SK-N-MC (cell line): ENCODE measurements around the gene CCDC127.

ENCODE experiments used
- EZH2 ChIP-seq: fragments of 200-600 bp; sonication (generic); IDR thresholded peaks from one replicate; pipeline ENCODE4 v1.6.1; 2017; ENCODE audit warnings: antibody characterized with exemption
- FOXP2 ChIP-seq: optimal IDR thresholded peaks from 2 replicates; pipeline ENCODE3; 2011; ENCODE audit warnings: mild to moderate bottlenecking, moderate library complexity; ENCODE audit not compliant: insufficient read depth; ENCODE audit errors: extremely low read length, control extremely low read depth
- POLR2AphosphoS5 ChIP-seq: IDR thresholded peaks from 2 replicates; pipeline ENCODE4 v1.6.1; 2012; ENCODE audit warnings: mild to moderate bottlenecking, low read depth, low read length, borderline replicate concordance

DNA sequence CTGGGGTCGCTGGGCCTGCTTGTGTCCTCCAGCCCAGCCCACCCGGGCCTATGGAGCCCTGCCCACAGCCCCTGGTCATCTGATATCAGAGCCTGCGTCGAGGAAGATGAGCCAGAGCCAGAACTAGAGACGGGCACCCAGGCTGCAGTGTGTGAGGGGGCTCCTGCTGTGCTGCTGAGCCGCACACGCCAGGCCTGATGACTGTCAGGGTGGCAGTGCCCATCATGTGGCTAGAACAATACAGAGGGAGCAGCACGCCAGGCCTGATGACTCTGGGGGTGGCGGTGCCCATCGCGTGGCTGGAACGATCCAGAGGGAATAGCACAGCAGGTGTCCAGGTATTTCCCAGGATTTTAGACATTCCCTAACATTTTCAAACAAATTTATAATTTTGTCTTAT is 35.8 kb downstream of the CCDC127 start:
- TF ChIP-seq POLR2AphosphoS5, result no peak
- no peak for TF ChIP-seq EZH2
- no peak for TF ChIP-seq FOXP2
